ENCODE results near the gene ABLIM1. TPM values are rescaled to one million over a fixed set of nuclear protein-coding genes. Genes with fewer than 3 reads are reported as not detected.

ABLIM1 gene
- total and polyA plus RNA-seq, 2 donors (not counting 1 experiment from before 2014, with no cell fraction given), result 5.3 to 13.6 TPM

DNA sequence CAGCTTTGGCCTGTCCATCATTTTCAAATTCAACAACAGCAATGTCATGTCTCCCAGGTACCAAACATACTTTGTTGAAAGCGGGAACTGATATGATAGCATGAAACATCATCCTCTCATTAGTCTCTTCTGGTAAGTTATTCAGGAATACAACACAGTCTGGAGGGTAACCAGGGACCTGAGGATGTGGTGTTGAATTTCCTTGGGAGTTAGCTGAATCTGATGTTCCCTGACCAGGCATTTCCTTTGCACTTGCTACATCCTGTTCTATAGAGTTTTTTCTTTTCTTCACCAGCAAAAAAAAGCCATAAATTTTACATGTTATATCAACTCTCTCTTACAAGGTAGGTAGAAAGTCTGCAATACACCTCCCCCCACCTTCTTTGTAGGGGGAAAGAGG, 156.0 kb downstream of the ABLIM1 start:
- Histone ChIP-seq H2AFZ (ENCODE audit: low read length) (no peak overlapping the region), H3K4me2 (ENCODE audit: extremely low read depth, insufficient read depth, low read length) (no peak overlapping the region), H3K4me3 (replicated peaks in 1 of 4; ENCODE audit: control extremely low read depth in 1 of 4, insufficient read depth in 1 of 4, low read depth in 3 of 4, low read length in 4 of 4) (no peak overlapping the region), H4K20me1 (ENCODE audit: control insufficient read depth, extremely low read depth, insufficient read depth, low read length) (no peaks in the 10 kb centered on the region), H3K9me3 (ENCODE audit: control insufficient read depth, insufficient read depth, low read depth, low read length) (no peaks in the 10 kb centered on the region), H3K36me3 (ENCODE audit: control insufficient read depth, insufficient read depth, low read length) (no peaks in the 10 kb centered on the region), H3K9ac (ENCODE audit: insufficient read depth, low read length) (no peak overlapping the region), H3K4me1 (ENCODE audit: control insufficient read depth, extremely low read depth, insufficient read depth, low read length) (no peaks in the 10 kb centered on the region), H3K27me3 (ENCODE audit: control insufficient read depth, insufficient read depth, low read length) (no peaks in the 10 kb centered on the region), H3K79me2 (ENCODE audit: control insufficient read depth, insufficient read depth, low read length) (no peaks in the 10 kb centered on the region), H3K27ac (ENCODE audit: insufficient read depth, low read length) (no peak overlapping the region)
- no peak for DNase-seq (ENCODE audit: low read depth in 2 of 2)
- TF ChIP-seq EZH2 (IDR thresholded peaks at IDR 0.05; ENCODE audit: low read length, missing control alignments), result no peak
- TF ChIP-seq, protein P1, sequence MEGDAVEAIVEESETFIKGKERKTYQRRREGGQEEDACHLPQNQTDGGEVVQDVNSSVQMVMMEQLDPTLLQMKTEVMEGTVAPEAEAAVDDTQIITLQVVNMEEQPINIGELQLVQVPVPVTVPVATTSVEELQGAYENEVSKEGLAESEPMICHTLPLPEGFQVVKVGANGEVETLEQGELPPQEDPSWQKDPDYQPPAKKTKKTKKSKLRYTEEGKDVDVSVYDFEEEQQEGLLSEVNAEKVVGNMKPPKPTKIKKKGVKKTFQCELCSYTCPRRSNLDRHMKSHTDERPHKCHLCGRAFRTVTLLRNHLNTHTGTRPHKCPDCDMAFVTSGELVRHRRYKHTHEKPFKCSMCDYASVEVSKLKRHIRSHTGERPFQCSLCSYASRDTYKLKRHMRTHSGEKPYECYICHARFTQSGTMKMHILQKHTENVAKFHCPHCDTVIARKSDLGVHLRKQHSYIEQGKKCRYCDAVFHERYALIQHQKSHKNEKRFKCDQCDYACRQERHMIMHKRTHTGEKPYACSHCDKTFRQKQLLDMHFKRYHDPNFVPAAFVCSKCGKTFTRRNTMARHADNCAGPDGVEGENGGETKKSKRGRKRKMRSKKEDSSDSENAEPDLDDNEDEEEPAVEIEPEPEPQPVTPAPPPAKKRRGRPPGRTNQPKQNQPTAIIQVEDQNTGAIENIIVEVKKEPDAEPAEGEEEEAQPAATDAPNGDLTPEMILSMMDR (conservative IDR thresholded peaks at IDR 0.05 in 1 of 2, IDR thresholded peaks at IDR 0.05 in 1 of 2; ENCODE audit: low read depth in 1 of 2, low read length in 2 of 2), result no peak

DNA sequence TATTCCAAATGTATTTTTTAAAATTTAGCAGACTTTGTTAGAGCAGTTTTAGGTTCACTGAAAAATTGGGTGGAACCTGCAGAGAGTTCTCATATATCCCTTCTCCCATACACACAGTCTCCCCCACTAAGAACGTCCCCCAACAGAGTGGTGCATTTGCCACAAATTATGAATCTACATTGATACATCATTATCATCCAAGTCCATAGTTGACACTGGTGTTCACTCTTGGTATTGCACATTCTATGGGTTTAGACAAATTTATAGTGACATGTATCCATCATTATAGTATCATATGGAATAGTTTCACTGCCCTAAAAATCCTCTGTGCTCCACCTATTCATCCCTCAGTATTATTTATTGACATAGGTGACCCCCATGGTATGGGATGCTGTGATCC, 156.4 kb downstream of the ABLIM1 start:
- Histone ChIP-seq H3K4me1 (ENCODE audit: control insufficient read depth, extremely low read depth, insufficient read depth, low read length) (no peaks in the 10 kb centered on the region), H3K27ac (ENCODE audit: insufficient read depth, low read length) (no peak overlapping the region), H3K79me2 (ENCODE audit: control insufficient read depth, insufficient read depth, low read length) (no peaks in the 10 kb centered on the region), H3K4me2 (ENCODE audit: extremely low read depth, insufficient read depth, low read length) (no peak overlapping the region), H3K27me3 (ENCODE audit: control insufficient read depth, insufficient read depth, low read length) (no peaks in the 10 kb centered on the region), H4K20me1 (ENCODE audit: control insufficient read depth, extremely low read depth, insufficient read depth, low read length) (no peaks in the 10 kb centered on the region), H3K36me3 (ENCODE audit: control insufficient read depth, insufficient read depth, low read length) (no peaks in the 10 kb centered on the region), H2AFZ (ENCODE audit: low read length) (no peak overlapping the region), H3K4me3 (replicated peaks in 1 of 4; ENCODE audit: control extremely low read depth in 1 of 4, insufficient read depth in 1 of 4, low read depth in 3 of 4, low read length in 4 of 4) (no peak overlapping the region), H3K9ac (ENCODE audit: insufficient read depth, low read length) (no peak overlapping the region), H3K9me3 (ENCODE audit: control insufficient read depth, insufficient read depth, low read depth, low read length) (no peaks in the 10 kb centered on the region)
- no peak for TF ChIP-seq EZH2 (IDR thresholded peaks at IDR 0.05; ENCODE audit: low read length, missing control alignments)
- TF ChIP-seq, protein P1 (conservative IDR thresholded peaks at IDR 0.05 in 1 of 2, IDR thresholded peaks at IDR 0.05 in 1 of 2; ENCODE audit: low read depth in 1 of 2, low read length in 2 of 2), result no peak
- DNase-seq (ENCODE audit: low read depth in 2 of 2), result no peak

DNA sequence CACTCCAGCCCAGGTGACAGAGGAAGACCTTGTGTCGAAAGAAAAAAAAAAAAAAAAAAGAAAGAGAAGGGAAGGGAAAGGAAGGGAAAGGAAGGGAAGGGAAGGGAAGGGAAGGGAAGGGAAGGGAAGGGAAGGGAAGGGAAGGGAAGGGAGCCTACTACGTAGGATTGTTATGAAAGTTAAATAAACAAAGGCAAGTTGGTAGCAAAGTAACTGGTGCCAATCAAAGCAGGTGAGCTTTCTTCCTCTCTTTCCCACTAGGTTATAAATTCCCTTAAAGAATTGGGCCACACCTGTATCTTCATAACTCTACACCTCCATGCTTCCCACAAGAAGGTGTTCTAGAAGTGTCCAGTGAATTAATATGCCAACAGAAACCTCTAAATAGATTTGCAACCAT, 157.4 kb downstream of the ABLIM1 start:
- DNase-seq (ENCODE audit: low read depth in 2 of 2), result no peak
- no peaks in the 10 kb centered on the region for H3K27me3 ChIP-seq (ENCODE audit: control insufficient read depth, insufficient read depth, low read length)

More for the DNA sequence above, 157.4 kb downstream of the ABLIM1 start:
- Histone ChIP-seq H3K79me2 (ENCODE audit: control insufficient read depth, insufficient read depth, low read length) (no peaks in the 10 kb centered on the region), H3K4me1 (ENCODE audit: control insufficient read depth, extremely low read depth, insufficient read depth, low read length) (no peaks in the 10 kb centered on the region), H3K4me3 (replicated peaks in 1 of 4; ENCODE audit: control extremely low read depth in 1 of 4, insufficient read depth in 1 of 4, low read depth in 3 of 4, low read length in 4 of 4) (no peak overlapping the region), H4K20me1 (ENCODE audit: control insufficient read depth, extremely low read depth, insufficient read depth, low read length) (no peaks in the 10 kb centered on the region), H2AFZ (ENCODE audit: low read length) (no peak overlapping the region), H3K27ac (ENCODE audit: insufficient read depth, low read length) (no peak overlapping the region), H3K9ac (ENCODE audit: insufficient read depth, low read length) (no peak overlapping the region), H3K9me3 (ENCODE audit: control insufficient read depth, insufficient read depth, low read depth, low read length) (no peaks in the 10 kb centered on the region), H3K4me2 (ENCODE audit: extremely low read depth, insufficient read depth, low read length) (no peak overlapping the region), H3K36me3 (ENCODE audit: control insufficient read depth, insufficient read depth, low read length) (no peaks in the 10 kb centered on the region)
- TF ChIP-seq, protein P1 (conservative IDR thresholded peaks at IDR 0.05 in 1 of 2, IDR thresholded peaks at IDR 0.05 in 1 of 2; ENCODE audit: low read depth in 1 of 2, low read length in 2 of 2), result no peak
- TF ChIP-seq EZH2 (IDR thresholded peaks at IDR 0.05; ENCODE audit: low read length, missing control alignments), result no peak

Data from fibroblast of lung (primary cell).